ENCODE data around the gene NUDT19.
"Not testable (repeated sequence)": the region's sequence is repeated elsewhere in the genome, so short reads cannot be mapped to it uniquely, and the experiment has no call there.

The NUDT19 gene

GRCh38 chr19:32716203-32716602, 24.6 kb downstream of the NUDT19 start:
- DNase-seq: not testable (repeated sequence)

GRCh38 chr19:32717496-32717895, 25.9 kb downstream of the NUDT19 start:
- no peak for DNase-seq

GRCh38 chr19:32718286-32718685, 26.7 kb downstream of the NUDT19 start:
- no peak for DNase-seq

GRCh38 chr19:32719611-32720059, 28.0 kb downstream of the NUDT19 start, which contains the start of gene TDRD12:
Gene TDRD12, plus strand, starts transcription at chr19:32719767. Its CDS starts 306 bp downstream, at chr19:32720073.
- no peak for DNase-seq

GRCh38 chr19:32720216-32720935, 28.8 kb downstream of the NUDT19 start:
- DNase-seq: no peak

- no peak for DNase-seq
Observed at GRCh38 chr19:32720936-32721250, 29.3 kb downstream of the NUDT19 start.

GRCh38 chr19:32735936-32736335, 44.3 kb downstream of the NUDT19 start:
- no peak for DNase-seq

- DNase-seq: no peak
Observed at GRCh38 chr19:32743021-32743420, 51.4 kb downstream of the NUDT19 start.

- no peak for DNase-seq
Observed at GRCh38 chr19:32743447-32743846, 51.8 kb downstream of the NUDT19 start.

GRCh38 chr19:32744555-32745325, 53.1 kb downstream of the NUDT19 start:
- no peak for DNase-seq

- DNase-seq: not testable (repeated sequence)
Observed at GRCh38 chr19:32745594-32746251, 54.1 kb downstream of the NUDT19 start.

GRCh38 chr19:32746631-32747196, 55.1 kb downstream of the NUDT19 start:
- DNase-seq: not testable (repeated sequence)

GRCh38 chr19:32748497-32748896, 56.9 kb downstream of the NUDT19 start:
- no peak for DNase-seq

GRCh38 chr19:32748948-32749347, 57.3 kb downstream of the NUDT19 start:
- no peak for DNase-seq

- DNase-seq: no peak
Observed at GRCh38 chr19:32749361-32749760, 57.7 kb downstream of the NUDT19 start.

- no peak for DNase-seq
Observed at GRCh38 chr19:32750441-32751055, 58.9 kb downstream of the NUDT19 start.

- DNase-seq: no peak
Observed at GRCh38 chr19:32751066-32751465, 59.4 kb downstream of the NUDT19 start.

GRCh38 chr19:32757189-32757588, 65.6 kb downstream of the NUDT19 start:
- no peak for DNase-seq
